ENCODE measurements around the gene TBC1D4.
"Not testable (repeated sequence)": the region's sequence is repeated elsewhere in the genome, so short reads cannot be mapped to it uniquely, and the experiment has no call there.

Gene TBC1D4

DNA sequence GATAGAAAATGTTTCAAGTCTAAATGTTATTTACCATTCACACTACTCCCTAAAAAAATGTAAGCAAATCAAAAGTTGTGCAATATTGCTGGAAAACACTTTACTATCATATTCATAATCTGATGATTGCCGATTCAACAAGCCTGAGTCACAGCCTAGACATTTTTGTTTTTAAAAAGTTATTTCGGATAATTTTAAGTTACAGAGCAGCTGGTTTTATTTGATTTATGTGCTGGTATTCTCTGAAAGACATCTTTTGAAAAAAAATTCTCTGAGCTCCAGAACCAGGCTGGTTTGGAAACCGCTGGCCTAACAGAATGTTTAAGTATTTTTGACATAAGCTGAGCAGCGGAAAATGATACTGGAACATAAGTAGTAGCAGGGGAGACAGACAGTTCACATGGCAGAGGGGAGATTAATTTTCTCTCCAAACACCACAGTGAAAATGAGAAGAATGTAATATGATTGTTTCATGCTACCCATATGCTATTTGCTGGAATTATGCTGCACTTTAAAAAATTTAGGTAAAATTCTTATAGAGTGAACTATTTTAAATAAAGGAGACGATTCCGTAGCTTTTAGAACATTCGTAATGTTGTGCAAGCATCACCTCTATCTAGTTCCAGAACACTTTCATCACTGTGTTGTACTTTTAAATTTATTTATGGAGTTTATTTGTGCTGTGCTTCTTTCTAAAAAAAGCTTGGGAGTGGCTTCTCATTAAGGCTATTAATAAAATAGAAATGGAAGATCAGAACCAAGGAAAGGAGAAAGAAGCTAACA lies 36.1 kb downstream of the TBC1D4 start:
- DNase-seq = no peak

DNA sequence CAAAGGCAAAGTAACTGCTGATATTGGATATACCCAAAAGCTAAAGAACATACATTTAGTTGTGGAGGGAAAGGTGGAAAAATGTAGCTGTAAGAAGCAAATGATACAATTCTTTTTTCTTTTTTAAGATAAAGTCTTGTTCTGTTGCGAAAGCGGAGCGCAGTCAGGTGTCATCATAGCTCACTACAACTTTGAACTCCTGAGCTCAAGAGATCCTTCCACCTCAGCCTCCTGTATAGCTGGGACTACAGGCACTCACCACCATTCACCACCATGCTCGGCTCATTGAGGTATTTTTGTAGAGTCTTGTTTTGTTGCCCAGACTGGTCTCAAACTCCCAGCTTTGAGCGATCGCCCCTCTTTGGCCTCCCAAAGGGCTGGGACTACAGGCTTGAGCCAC lies 38.0 kb downstream of the TBC1D4 start:
- no peak for DNase-seq

DNA sequence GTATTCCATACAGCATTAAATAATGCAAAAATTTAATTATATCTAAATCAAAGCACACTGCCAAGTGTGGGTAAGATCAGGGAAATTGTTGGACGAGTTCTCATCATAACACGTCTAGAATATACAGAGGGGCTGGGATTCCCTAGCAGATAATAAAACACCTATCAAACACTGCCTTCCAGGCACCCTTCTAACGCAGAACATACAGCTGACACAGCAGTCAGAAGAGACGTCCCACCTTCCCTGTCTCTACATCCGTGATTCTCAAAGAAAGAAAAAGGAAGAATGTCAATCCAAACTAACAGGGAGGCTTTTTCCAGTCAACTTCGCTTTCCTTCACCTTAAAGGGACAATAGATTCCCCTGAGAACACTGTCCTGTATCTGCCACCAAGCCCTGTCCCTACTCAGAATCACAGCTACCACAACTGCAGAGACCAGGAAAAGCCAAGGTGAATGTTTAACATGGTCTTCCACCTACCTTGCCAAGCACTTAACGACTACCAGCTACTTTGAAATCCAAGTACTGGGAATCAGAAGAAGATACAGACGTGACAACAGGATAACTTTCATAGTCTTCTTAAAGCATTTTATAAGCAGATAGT lies 38.5 kb downstream of the TBC1D4 start:
- DNase-seq = no peak

DNA sequence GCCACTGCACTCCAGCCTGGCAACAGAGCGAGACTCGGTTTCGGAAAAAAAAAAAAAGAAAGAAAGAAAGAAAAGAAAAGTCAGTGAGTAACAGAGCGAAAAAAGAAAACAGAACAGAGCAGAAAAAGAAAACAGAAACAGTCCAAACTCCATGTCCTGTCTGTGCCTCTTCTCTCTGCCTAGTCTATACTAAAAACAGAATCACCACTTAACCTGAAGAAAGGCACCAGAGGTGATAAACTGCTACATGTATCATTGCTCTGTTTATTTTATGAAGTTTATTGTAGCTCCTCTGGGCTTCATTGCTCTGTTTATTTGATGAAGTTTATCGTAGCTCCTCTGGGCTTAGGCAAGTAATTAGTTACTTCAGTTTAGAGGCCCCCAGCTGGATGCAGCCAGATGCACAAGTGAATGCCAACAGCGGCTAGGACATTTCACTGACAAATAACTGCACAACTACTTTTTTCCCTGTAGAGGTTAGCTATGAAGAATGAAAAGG lies 39.2 kb downstream of the TBC1D4 start:
- no peak for DNase-seq

DNA sequence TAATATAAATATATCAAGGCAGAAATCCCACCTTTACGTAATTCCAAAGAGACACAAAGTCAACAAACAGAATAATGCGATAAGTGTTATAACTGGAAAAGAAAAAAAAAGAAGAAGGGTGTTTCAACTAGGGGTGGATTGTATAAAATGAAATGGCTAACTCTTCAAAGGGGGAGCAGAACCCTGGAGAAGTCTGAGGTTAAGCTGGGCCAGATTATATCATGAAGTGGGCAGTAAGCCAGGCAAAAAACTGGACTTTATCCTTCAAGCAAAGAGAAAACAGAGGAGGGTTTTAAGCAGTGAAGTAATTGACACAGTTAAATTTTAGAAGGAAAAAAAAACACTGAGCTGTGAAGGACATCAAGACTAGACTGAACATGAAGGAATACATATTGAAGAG lies 41.9 kb downstream of the TBC1D4 start:
- no peak for DNase-seq

DNA sequence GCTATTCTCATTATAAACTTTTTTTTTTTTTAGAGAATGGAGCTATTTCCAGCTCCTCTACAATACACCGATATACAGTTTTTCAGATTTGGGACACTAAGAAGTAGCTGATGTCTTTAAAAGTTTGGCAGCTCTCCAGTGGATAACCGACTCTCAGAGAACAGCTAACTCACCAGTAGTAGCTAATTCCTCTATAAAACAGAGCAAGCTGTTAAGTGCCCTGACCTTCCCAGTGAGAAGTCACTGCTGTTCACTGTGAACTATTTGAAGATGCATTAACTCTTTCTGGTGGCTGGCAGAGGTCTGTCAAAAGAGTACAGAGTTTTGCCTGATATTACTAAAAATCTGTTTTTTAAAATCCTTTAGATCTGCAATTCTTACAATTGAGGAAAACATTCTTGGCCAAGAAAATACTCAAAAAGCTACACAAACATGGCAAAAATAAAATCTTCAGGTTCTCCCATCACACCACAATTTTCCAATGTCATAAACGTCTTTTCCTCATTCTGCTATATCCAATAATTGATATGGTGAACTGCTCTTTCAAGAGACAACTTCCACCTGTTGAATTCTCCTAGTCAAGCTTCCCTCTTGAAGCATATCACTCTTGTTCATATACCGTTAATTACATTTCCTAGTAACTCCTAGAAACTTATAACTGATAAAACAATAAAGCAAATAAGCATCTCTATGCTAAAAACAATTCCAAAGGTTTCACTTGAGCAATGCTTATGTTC lies 44.2 kb downstream of the TBC1D4 start:
- DNase-seq = no peak

DNA sequence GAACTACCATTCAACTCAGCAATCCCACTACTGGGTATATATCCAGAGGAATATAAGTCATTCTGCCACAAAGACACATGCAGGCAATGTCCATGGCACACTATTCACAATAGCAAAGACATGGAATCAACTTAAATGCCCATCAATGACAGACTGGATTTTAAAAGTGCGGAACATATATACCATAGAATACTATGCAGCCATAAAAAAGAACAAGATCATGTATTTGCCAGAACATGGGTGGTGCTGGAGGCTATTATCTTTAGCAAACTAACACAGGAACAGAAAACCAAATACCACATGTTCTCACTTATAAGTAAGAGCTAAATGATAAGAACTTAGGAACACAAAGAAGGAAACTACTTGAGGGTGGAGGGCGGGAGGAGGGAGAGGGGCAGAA lies 47.8 kb downstream of the TBC1D4 start:
- DNase-seq = not testable (repeated sequence)

DNA sequence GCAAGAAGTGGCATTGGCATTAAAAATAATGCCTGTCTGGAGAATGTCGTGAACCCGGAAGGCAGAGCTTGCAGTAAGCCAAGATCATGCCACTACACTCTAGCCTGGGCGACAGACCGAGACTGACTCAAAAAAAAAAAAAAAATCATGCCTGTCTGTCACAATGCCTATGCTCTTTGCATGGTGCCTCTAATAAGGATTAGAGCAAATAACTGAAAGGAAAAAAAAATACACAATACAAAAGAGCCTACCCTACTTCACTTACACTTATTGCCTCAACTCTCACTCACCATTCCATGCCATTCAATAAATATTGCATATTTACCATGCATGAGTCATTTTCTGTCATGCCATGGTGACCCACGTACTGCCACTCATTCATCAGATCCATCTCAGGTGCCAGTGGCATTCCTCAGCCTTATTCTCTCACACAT lies 49.1 kb downstream of the TBC1D4 start:
- no peak for DNase-seq

DNA sequence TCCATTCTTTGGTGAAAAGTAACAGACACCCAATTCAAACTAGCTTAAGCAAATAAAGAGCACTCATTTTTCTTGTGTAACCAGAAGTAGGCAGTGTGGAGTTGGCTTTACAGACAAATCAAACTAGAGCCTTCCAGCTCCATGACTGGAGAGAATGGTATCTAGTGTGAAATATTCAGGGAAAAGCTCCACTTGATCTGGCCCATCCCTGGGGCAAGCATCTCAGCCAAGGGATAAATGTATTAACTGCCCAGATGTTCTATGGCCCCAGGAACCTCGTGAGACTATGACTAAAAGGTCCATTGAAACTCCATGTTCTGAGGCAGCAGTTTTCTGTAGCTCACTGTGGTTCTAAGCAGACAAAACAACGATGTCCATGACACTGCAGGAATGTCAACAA lies 49.9 kb downstream of the TBC1D4 start:
- no peak for DNase-seq

DNA sequence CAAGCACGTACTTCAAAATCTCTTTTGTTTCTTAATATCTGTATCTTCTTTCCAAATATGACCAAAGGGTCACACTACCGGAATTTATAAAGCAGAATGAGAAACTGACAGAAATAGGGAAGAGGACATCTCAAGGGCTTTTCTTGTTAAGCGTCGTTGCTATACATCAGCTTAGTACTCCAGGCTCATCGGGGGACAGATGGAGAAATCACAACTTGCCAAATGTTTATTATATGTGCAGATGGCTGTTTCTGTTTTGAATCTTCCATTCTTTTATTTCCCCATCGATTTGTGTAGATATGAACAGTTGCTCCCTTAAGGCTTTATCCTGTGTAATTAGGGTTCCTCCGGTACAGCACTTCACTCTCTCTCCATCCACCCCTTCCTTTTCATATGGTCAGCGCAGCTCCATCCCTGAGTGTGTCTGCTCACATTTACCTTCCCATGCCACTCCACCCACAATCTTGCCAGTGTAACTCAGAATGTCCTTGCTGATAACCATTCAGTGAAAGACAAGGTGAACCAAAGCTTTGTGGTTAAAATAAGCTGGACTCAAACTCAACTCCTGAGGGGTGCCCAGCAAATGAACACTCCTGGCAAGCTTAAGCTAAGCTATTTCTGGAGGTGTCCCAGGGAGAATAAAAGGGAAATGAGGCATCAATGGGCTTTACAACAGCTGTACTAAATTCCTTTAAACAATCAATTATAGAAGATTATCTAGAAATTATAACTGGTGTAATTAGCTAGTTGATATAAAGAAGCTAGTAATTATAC lies 51.3 kb downstream of the TBC1D4 start:
- DNase-seq = no peak

DNA sequence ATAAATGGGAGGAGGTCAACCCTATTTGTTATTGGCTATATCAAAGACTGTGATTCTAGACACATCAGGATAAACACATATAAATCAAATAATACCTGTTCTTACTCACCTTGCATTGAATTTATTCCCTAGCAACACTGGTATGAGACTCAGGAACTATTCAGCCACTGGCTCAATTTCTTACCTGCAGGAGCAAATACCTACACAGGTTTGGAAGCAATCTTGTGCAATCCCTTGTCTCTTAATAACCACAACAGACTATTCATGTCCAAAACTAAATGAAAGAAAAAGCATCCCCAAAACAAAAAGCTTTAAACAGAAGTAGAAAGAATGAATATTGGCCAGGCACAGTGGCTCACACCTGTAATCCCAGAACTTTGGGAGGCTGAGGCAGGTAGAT lies 55.5 kb downstream of the TBC1D4 start:
- DNase-seq = no peak

DNA sequence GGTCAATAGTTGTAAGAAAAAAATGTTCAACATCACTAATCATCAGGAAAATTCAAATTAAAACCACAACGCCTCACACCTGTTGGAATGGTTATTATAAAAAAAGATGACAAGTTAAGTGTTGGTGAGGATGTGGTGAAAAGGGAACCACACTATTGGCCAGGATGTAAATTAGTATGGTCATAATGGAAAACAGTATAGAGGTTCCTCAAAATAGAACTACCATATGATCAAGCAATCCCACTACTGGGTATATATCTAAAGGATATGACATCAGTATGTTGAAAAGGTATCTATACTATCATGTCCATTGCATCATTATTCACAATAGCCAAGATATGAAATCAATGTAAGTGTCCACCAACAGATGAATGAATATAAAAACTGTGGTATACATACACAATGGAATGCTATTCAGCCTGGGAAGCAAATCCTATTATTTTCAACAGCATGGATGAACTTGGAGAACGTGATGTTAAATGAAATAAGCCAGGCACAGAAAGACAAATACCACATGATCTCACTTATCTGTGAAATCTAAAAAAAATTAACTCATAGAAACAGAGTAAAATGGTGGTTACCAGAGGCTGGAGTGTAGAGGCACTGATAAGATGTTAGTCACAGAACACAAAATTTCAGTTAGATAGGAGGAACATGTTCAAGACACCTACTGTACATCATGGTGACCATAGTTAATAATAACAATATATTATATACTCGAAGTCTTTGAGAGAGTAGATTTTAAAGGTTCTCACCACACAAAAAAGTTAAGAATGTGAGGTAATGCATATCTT lies 56.6 kb downstream of the TBC1D4 start:
- DNase-seq = no peak

DNA sequence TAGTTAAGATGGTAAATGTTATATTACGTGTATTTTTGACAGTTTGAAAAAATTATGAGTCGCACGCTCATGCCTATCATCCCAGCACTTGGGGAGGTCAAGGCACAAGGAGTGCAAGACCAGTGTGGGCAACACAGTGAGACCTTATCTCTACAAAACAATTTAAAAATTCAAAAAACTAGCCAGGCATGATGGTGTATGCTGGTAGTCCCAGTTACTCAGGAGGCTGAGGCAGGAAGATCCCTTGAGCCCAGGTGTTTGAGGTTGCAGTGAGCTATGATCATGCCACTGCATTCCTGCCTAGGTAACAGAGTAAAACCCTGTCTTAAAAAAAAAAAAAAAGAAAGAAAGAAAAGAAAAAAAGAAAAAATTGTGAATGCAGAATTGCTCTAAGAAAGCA lies 58.0 kb downstream of the TBC1D4 start:
- DNase-seq = no peak

DNA sequence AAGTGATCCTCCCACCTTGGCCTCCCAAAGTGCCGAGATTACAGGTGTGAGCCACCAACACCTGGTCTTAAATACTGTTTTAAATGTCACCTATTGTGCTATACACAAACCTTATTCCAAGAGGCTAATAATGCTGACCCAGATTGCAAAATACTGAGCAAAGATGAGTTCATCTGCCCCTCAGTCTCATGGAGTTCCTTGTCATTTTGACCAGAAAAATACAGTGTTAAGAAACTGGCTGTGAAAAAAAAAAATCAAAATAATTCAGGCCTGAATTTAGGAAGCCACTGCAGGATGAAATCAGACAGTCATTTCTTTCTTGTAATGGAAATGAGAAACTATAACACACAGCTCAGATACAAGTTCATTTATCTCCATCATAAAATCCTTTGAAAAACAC lies 59.9 kb downstream of the TBC1D4 start:
- DNase-seq = no peak

DNA sequence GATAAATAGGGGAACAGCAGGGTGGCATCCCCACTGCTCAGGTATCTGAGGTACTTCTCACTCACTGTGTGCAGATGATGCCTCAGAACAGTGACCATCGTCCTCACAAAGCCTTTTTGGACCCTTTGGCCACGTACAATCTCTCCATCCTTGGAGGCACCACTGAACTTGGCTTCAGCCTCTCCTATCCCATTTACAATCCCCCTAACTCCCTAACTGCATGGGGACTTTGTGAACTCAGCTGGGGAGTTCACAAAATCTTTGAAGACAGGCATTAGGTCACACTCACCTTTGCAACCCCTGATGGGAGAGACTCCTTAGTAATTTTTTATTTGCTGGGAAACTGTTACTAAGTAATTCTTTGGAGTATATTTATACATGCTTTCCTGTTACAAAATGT lies 60.8 kb downstream of the TBC1D4 start:
- no peak for DNase-seq

DNA sequence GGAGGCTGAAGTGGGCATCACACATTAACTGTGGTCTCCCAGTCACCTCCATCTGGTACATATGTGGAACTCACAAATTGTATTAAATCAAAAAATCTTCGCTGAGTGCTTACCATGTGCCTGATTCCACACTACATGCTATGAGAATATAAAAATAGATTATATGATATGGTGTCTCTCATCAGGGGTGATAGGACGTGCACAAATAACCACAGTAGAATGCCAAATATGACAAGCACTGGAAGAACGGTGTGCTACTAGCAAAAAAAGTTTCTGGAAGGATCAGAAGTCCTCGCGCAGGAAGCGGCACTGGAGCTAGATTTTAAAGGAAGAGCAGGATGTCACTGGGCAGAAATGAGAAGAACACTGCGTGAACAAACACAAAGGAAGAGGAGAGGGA lies 62.3 kb downstream of the TBC1D4 start:
- no peak for DNase-seq

DNA sequence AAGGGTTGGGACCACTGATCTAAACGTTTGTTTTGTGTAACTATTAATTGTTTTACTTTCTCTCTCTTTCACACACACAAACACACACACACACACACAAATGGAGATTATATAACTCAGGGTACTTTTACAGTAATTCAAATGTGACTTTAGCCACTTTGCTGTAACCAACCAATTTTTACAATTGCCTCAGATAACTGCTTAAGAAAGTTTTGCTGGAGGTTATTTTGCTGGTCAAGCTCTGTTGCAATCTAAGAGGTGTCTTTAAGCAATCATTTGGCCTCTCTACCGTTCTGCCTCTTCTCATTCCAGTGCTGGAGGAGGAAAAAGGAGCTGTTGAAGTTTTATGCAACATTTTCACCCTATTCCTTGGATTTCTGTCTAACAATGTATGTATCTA lies 63.0 kb downstream of the TBC1D4 start:
- DNase-seq = peak; percentile 4

DNA sequence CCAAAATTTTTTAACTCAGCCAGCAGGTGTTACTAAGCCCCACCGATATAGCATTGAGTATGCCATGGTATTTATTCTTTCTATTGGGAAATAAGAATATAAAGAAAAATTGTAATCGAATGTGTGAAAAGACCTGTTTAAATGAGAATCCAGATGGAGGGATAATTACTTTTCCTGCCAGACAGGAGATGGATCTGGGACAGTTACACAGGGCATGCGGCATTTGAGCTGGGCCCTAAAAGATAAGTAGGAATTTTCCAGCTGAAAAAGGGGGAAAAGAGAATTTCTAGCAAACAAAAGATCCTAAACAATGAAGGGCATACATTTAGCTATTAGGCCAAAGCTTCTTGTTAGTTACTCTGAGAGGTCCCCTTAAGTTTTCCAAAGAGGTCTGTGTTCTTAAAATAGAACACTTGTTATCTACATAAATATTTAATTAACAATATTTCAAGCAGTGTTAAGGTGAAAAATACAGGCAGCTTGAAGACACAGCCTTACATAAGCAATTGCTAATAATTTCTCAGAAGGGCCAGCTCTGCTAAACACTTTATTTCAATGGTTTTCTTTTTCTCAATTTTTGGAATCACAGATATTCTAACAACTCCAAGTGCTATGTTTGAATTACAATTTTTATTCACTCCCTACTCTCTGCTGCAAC lies 63.7 kb downstream of the TBC1D4 start:
- DNase-seq = no peak

DNA sequence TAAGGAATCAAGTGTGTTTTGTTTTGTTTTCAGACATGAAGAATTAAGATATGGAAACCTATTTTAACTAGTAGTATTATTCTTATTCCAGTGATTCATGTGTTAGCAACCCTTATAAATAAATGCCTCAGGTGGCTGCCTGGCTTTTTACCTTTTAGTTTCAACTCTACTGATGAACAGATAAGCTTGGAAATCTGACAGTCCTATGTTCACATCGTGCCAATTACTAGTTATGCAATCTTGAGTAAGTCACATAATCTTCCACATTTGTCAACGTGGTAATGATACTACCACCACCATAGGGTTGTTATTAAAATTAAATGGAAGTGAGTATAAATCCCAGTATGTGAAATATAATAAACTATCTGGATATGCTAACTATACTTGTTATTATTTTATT lies 64.3 kb downstream of the TBC1D4 start:
- no peak for DNase-seq

DNA sequence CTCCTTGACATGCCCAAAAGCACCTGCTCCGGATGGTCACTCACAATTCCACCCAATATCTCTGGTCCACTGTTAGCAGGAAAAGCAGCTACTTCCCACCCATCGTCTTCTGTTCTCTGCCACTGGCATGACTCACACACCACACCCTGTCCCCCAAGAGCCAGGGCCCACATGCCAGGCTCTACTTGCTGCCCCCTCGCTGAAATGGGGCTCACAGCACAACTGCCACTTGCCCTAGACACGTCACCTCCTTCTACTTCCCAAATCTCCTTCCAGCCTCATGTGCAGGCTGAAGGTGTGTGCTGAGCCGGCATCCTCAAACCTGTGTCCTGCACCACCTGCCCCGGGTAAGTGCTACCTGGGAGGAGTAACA lies 65.0 kb downstream of the TBC1D4 start:
- no peak for DNase-seq

DNA sequence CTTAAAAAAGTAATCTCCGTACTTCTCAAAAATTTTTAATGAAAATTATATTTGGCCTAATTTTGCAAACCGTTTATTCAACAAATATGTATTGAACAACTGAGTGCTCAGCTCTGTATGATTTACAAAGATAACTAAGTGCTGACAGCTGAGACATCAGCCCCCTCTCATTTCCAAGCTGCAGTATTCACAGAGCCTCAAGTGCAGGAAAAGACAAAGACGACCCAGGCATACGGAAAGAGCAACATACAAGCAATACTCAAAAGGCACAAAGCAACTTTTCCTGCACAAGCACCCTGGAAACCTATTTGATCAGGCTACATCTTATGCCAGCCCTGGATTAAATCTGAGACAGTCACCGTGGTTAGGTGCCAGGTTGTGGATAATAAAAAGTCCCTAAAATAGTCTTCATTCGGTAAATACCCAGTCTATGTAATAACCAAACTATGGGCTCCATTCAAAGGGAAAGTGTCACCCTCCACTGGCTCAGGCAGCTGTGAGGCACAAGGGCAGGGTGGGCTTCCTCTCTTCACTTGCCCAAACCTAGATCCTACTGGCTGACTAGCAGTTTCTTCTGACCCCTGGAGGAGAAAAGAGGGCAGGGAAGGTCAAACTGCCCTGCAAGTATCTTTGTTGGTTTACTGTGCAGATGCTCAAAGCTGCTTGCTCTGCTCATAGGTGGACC lies 65.5 kb downstream of the TBC1D4 start:
- DNase-seq = no peak
